Measurements from ENCODE around the gene PLA2G2F. TPM values are rescaled to one million over a fixed set of nuclear protein-coding genes. Genes with fewer than 3 reads are reported as not detected.

PLA2G2F gene
- polyA plus RNA-seq, 4 donors = 0.13 to 1.0 (median 0.93) TPM; not detected in 1

Other genes with a start within 250 kb of the PLA2G2F start
- not detected for gene PLA2G2E, start 215.7 kb upstream of the PLA2G2F start, polyA plus RNA-seq (ENCODE audit: insufficient read length in 4 of 4)
- under 1 TPM in 2 of 4 donors, not detected in 2; 0.18 to 0.25 TPM for gene PLA2G2A, start 159.7 kb upstream of the PLA2G2F start, polyA plus RNA-seq (ENCODE audit: insufficient read length in 4 of 4)
- gene PLA2G5, start 69.1 kb upstream of the PLA2G2F start, polyA plus RNA-seq (ENCODE audit: insufficient read length in 4 of 4) = not detected
- gene PLA2G2D, start 19.8 kb upstream of the PLA2G2F start, polyA plus RNA-seq (ENCODE audit: insufficient read length in 4 of 4) = under 1 TPM in 2 of 4 donors, not detected in 2; 0.08 to 0.11 TPM
- gene UBXN10, start 46.8 kb downstream of the PLA2G2F start, polyA plus RNA-seq (ENCODE audit: insufficient read length in 4 of 4) = 1 to 10 TPM; 2.2 to 6.5 (median 5.7) TPM
- gene PLA2G2C, start 47.2 kb downstream of the PLA2G2F start, polyA plus RNA-seq (ENCODE audit: insufficient read length in 4 of 4) = under 1 TPM in 3 of 4 donors, not detected in 1; 0.09 to 0.26 (median 0.14) TPM
- 1 to 10 TPM in 3 of 4 donors, under 1 TPM in 1; 0.40 to 2.0 (median 1.6) TPM for gene VWA5B1, start 151.6 kb downstream of the PLA2G2F start, polyA plus RNA-seq (ENCODE audit: insufficient read length in 4 of 4)